22Rv1 (cell line): ENCODE results near the gene ADM5.

Source experiments
- ZFX ChIP-seq: fragments of 450-650 bp; IDR thresholded peaks from 2 replicates; pipeline ENCODE4 v1.6.1; 2017; ENCODE audit warnings: antibody characterized with exemption, borderline replicate concordance
- TF ChIP-seq, protein P1 (sequence below): fragments of 450-650 bp; IDR thresholded peaks from 2 replicates; pipeline ENCODE4 v1.5.1; 2017; ENCODE audit warnings: mild to moderate bottlenecking

GRCh38 chr19:49641688-49642491, 47.5 kb upstream of the ADM5 start, which contains the start of gene SCAF1:
- TF ChIP-seq, protein P1, sequence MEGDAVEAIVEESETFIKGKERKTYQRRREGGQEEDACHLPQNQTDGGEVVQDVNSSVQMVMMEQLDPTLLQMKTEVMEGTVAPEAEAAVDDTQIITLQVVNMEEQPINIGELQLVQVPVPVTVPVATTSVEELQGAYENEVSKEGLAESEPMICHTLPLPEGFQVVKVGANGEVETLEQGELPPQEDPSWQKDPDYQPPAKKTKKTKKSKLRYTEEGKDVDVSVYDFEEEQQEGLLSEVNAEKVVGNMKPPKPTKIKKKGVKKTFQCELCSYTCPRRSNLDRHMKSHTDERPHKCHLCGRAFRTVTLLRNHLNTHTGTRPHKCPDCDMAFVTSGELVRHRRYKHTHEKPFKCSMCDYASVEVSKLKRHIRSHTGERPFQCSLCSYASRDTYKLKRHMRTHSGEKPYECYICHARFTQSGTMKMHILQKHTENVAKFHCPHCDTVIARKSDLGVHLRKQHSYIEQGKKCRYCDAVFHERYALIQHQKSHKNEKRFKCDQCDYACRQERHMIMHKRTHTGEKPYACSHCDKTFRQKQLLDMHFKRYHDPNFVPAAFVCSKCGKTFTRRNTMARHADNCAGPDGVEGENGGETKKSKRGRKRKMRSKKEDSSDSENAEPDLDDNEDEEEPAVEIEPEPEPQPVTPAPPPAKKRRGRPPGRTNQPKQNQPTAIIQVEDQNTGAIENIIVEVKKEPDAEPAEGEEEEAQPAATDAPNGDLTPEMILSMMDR, result no peak
- TF ChIP-seq ZFX, result no peak
